HFFc6 (cell line): ENCODE measurements around the gene RCBTB1. TPM values are rescaled to one million over a fixed set of nuclear protein-coding genes. Genes with fewer than 3 reads are reported as not detected.

Source experiments
- DNase-seq: peaks from one replicate; pipeline ENCODE4 v3.0.0-alpha.2; 2018
- H3K27ac Mint-ChIP-seq: 2 replicates; pipeline ENCODE4 v1.8.0; 2020; ENCODE audit warnings: mild to moderate bottlenecking, mixed read lengths
- H3K27me3 Mint-ChIP-seq: 2 replicates; pipeline ENCODE4 v1.8.0; 2021; ENCODE audit warnings: mild to moderate bottlenecking, moderate library complexity, mixed read lengths; ENCODE audit not compliant: insufficient read depth
- H3K36me3 Mint-ChIP-seq: 2 replicates; pipeline ENCODE4 v1.8.0; 2021; ENCODE audit warnings: low read depth, mixed read lengths
- H3K4me1 Mint-ChIP-seq: 2 replicates; pipeline ENCODE4 v1.8.0; 2020; ENCODE audit warnings: low read depth, mixed read lengths
- H3K4me3 Mint-ChIP-seq: 2 replicates; pipeline ENCODE4 v1.8.0; 2020; ENCODE audit warnings: mild to moderate bottlenecking, moderate library complexity, mixed read lengths
- H3K9me3 Mint-ChIP-seq: 2 replicates; pipeline ENCODE4 v1.8.0; 2020; ENCODE audit warnings: mild to moderate bottlenecking, mixed read lengths
- total RNA-seq, 6 experiments: library from RNA; stranded (reverse); fragmentation: NEBNext Ultra II Directional; extraction: Animal tissue kit (Norgen Biotek cat#: 25700); gene quantifications; 2 replicates in 1 of 6; 3 replicates in 5 of 6; pipeline ENCODE4 v1.2.3, GENCODE V29; 2021
- TF ChIP-seq, protein P1 (sequence below): fragments of 200-600 bp; sonication (generic); IDR thresholded peaks from 2 replicates; pipeline ENCODE4 v1.5.0; 2021; ENCODE audit warnings: antibody characterized with exemption, mild to moderate bottlenecking

RCBTB1 gene
- total RNA-seq, 6 experiments from 2014 or later: 13.3 to 17.4 (median 15.6) TPM

DNA sequence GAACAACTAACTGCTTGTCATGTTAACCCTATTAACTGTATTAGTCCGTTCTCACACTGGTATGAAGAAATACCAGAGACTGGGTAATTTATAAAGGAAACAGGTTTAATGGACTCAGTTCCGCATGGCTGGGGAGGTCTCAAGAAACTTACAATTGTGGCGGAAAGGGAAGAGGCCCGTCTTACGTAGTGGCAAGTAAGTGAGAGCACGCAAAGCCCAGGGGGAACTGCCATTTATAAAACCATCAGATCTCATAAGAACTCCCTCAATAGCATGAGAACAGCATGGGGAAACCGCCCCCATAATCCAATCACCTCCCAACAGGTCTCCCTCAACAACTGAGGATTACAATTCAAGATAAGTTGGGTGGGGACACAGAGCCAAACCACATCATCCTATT, 54.9 kb downstream of the RCBTB1 start:
- no peaks in the 10 kb centered on the region for H3K4me1 Mint-ChIP-seq
- no peaks in the 10 kb centered on the region for H3K9me3 Mint-ChIP-seq
- TF ChIP-seq, protein P1, sequence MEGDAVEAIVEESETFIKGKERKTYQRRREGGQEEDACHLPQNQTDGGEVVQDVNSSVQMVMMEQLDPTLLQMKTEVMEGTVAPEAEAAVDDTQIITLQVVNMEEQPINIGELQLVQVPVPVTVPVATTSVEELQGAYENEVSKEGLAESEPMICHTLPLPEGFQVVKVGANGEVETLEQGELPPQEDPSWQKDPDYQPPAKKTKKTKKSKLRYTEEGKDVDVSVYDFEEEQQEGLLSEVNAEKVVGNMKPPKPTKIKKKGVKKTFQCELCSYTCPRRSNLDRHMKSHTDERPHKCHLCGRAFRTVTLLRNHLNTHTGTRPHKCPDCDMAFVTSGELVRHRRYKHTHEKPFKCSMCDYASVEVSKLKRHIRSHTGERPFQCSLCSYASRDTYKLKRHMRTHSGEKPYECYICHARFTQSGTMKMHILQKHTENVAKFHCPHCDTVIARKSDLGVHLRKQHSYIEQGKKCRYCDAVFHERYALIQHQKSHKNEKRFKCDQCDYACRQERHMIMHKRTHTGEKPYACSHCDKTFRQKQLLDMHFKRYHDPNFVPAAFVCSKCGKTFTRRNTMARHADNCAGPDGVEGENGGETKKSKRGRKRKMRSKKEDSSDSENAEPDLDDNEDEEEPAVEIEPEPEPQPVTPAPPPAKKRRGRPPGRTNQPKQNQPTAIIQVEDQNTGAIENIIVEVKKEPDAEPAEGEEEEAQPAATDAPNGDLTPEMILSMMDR: no peak
- DNase-seq: no peak
- H3K27me3 Mint-ChIP-seq: no peaks in the 10 kb centered on the region
- H3K36me3 Mint-ChIP-seq: peaks cover 32% of the 10 kb centered on the region
- H3K4me3 Mint-ChIP-seq: no peak overlapping the region
- no peak overlapping the region for H3K27ac Mint-ChIP-seq

DNA sequence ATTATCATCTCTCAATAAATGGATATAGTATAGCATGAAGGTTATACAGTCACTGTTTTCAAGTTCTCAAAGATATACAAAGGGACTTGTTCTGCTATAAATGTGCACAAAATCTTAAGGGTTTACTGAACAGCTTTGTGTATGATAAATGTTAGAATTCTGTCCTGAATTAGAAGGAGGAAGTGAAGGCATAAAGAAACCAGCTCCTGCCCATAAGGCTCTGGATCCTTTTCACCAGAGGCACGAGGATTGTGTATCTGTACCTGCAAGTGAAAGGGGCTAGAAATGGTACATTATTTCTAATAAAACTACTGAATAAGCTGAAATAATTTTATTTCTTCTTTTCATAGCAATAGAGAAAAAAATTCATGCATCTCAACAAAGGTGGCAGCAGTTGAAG, 57.2 kb downstream of the RCBTB1 start:
- no peak overlapping the region for H3K27ac Mint-ChIP-seq
- peaks cover 22% of the 10 kb centered on the region for H3K36me3 Mint-ChIP-seq
- H3K4me3 Mint-ChIP-seq: no peak overlapping the region

DNA sequence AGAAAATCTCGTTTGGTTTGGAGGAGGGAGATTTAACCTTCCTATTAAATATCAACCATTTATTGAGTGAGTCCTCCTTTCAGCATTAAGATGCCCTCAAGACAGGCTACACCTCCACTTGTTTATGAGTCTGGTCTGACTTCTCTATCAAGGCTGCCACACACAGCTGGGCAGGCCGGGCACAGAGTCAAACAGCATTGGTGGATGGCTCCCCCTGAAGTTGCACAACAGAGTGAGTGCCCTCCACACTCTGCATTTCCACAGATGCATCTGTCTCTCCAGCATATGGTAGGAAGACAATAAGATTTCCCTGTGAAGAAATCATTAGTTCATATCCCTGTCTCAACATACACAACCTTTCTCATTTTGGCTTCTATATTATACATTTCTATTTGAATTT, 58.2 kb downstream of the RCBTB1 start:
- H3K4me3 Mint-ChIP-seq: no peak overlapping the region
- no peak overlapping the region for H3K27ac Mint-ChIP-seq
- no peaks in the 10 kb centered on the region for H3K4me1 Mint-ChIP-seq
- H3K36me3 Mint-ChIP-seq: peaks cover 22% of the 10 kb centered on the region
- DNase-seq: no peak
- no peaks in the 10 kb centered on the region for H3K9me3 Mint-ChIP-seq
- TF ChIP-seq, protein P1: no peak
- H3K27me3 Mint-ChIP-seq: no peaks in the 10 kb centered on the region; the same call in 1 of the 2 replicates

More for the DNA sequence above, 57.2 kb downstream of the RCBTB1 start:
- Mint-ChIP-seq H3K4me1 (no peaks in the 10 kb centered on the region), H3K27me3 (no peaks in the 10 kb centered on the region; the same call in 1 of the 2 replicates), H3K9me3 (no peaks in the 10 kb centered on the region)
- TF ChIP-seq, protein P1: no peak
- DNase-seq: no peak

DNA sequence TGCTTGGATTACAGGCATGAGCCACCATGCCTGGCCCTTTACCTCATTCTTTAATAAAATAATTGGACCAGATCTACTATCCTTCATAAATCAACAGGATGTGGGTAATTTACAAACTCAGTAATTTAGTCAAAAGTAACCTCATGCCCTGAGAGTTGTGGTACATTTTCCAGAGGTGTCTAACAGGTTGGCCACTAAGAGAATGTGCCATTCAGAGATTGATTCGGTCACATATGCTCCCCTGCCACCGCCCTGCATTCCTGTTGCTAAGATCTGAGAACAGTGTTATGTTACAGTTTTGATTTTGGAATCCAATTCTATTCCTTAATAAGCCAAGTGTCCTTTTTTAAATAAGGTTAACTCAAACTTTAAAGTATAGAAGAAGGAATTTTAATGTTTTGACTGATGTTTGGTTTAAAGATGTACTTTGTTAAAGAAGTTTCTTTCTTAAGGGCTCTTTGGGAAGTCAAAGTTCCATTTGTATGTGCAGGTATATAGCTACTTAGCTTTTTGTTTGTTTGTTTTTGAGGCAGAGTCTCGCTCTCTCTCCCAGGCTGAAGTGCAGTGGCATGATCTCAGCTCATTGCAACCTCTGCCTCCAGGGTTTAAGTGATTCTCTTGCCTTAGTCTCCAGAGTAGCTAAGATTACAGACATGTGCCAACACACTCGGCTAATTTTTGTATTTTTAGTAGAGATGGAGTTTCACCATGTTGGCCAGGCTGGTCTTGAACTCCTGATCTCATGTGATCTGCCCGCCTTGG, 60.4 kb downstream of the RCBTB1 start:
- H3K27ac Mint-ChIP-seq: no peak overlapping the region

DNA sequence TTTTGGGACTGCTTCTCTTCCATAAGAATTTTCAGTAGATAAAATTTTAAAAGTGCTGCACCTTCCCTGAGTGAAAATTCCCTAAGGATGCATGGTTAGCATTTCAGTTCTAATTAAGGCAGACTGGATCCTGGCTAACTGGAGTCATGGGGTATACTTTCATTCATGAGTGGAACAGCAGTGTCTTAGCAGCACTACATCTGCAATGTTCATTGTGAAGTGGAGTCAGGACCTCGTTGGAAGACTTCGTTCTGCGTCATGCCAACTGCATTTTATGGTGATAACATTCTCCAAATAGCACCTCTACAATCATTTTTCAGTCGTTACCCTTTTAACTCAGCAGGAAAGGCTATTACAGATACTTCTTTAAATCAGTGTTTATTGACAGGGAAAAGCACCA, 64.1 kb downstream of the RCBTB1 start:
- TF ChIP-seq, protein P1: no peak
- H3K27me3 Mint-ChIP-seq: no peaks in the 10 kb centered on the region; the same call in 1 of the 2 replicates
- H3K4me1 Mint-ChIP-seq: peaks cover 8% of the 10 kb centered on the region; the same call in 1 of the 2 replicates
- peaks cover 6% of the 10 kb centered on the region; the same call in 1 of the 2 replicates for H3K36me3 Mint-ChIP-seq
- no peak overlapping the region for H3K27ac Mint-ChIP-seq
- no peak overlapping the region for H3K4me3 Mint-ChIP-seq
- H3K9me3 Mint-ChIP-seq: no peaks in the 10 kb centered on the region
- DNase-seq: no peak

More for the DNA sequence above, 60.4 kb downstream of the RCBTB1 start:
- Mint-ChIP-seq H3K4me1 (no peaks in the 10 kb centered on the region), H3K4me3 (no peak overlapping the region), H3K36me3 (peaks cover 13% of the 10 kb centered on the region; the same call in 1 of the 2 replicates), H3K9me3 (no peaks in the 10 kb centered on the region), H3K27me3 (no peaks in the 10 kb centered on the region; the same call in 1 of the 2 replicates)
- TF ChIP-seq, protein P1: no peak
- no peak for DNase-seq
